ENCODE measurements around the gene ENTREP3. TPM values are rescaled to one million over a fixed set of nuclear protein-coding genes. Genes with fewer than 3 reads are reported as not detected.

The ENTREP3 gene
- total RNA-seq, 1 donor from 2014 or later = 58.4 TPM

- TF ChIP-seq CTCF (IDR thresholded peaks at IDR 0.05; ENCODE audit: unreplicated experiment) = peak; percentile 9
- Mint-ChIP-seq H3K36me3 (ENCODE audit: insufficient read depth) (no peaks in the 10 kb centered on the region), H3K27me3 (no peaks in the 10 kb centered on the region), H3K9me3 (ENCODE audit: low read depth) (no peaks in the 10 kb centered on the region), H3K27ac (peak overlapping the region; percentile 62), H3K4me1 (ENCODE audit: low read depth) (peaks cover 7% of the 10 kb centered on the region), H3K4me3 (ENCODE audit: low read depth) (peak overlapping the region; percentile 73)
- no peak for DNase-seq (ENCODE audit: low spot score, unreplicated experiment)
These were observed 23.4 kb upstream of the ENTREP3 start for GRCh38 chr1:155278689-155279160.

GRCh38 chr1:155277902-155278688 lies 22.8 kb upstream of the ENTREP3 start:
- Mint-ChIP-seq H3K4me3 (ENCODE audit: low read depth) (peak overlapping the region; percentile 73), H3K36me3 (ENCODE audit: insufficient read depth) (no peaks in the 10 kb centered on the region), H3K4me1 (ENCODE audit: low read depth) (peaks cover 9% of the 10 kb centered on the region), H3K27me3 (no peaks in the 10 kb centered on the region), H3K27ac (peak overlapping the region; percentile 62), H3K9me3 (ENCODE audit: low read depth) (no peaks in the 10 kb centered on the region)
- peak; percentile 52 for TF ChIP-seq CTCF (IDR thresholded peaks at IDR 0.05; ENCODE audit: unreplicated experiment)
- DNase-seq (ENCODE audit: low spot score, unreplicated experiment) = peak; percentile 81

DNA sequence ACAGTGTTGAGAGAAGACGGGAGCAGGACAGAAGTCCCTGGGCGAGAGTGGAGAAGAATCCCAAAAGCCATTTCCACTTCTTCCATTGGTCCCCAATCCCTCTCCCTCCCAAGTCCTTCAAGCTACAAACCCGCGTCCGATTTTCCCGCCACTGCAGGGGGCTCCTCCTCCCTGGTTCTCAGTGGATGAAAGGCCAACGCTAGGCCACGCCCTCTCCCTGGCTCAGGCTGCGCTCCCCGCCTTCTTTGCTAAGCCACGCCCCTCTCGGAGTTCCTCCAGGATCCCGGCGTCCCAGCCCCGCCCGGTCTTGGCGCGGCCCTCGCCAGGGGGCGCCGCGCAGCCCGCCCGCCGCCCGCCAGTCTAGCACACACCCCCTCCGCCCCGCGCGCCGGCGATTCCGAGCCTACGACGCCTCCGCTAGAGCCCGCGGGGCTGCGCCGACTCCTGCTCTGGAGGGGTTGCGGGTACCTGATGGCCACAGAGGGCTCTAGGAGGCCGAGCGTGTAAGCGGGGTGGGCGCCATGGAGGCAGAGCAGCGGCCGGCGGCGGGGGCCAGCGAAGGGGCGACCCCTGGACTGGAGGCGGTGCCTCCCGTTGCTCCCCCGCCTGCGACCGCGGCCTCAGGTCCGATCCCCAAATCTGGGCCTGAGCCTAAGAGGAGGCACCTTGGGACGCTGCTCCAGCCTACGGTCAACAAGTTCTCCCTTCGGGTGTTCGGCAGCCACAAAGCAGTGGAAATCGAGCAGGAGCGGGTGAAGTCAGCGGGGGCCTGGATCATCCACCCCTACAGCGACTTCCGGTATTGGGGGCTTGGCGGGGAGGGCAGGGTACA lies 22.0 kb upstream of the ENTREP3 start, which contains the start of gene HCN3:
HCN3 (plus strand) TSS at position 394 of the 832 bp plus-strand sequence; CDS start at position 522, 128 bp downstream.
- TF ChIP-seq CTCF (IDR thresholded peaks at IDR 0.05; ENCODE audit: unreplicated experiment) = peak; percentile 77
- peaks cover 15% of the 10 kb centered on the region for H3K4me1 Mint-ChIP-seq (ENCODE audit: low read depth)
- no peak within 1 kb of the TSS for H3K27ac Mint-ChIP-seq
- H3K9me3 Mint-ChIP-seq (ENCODE audit: low read depth) = no peaks in the 10 kb centered on the region
- H3K4me3 Mint-ChIP-seq (ENCODE audit: low read depth) = peak within 1 kb of the TSS; percentile 73
- H3K27me3 Mint-ChIP-seq = no peaks in the 10 kb centered on the region
- H3K36me3 Mint-ChIP-seq (ENCODE audit: insufficient read depth) = peaks cover 3% of the 10 kb centered on the region
- DNase-seq (ENCODE audit: low spot score, unreplicated experiment) = peak; percentile 98

DNA sequence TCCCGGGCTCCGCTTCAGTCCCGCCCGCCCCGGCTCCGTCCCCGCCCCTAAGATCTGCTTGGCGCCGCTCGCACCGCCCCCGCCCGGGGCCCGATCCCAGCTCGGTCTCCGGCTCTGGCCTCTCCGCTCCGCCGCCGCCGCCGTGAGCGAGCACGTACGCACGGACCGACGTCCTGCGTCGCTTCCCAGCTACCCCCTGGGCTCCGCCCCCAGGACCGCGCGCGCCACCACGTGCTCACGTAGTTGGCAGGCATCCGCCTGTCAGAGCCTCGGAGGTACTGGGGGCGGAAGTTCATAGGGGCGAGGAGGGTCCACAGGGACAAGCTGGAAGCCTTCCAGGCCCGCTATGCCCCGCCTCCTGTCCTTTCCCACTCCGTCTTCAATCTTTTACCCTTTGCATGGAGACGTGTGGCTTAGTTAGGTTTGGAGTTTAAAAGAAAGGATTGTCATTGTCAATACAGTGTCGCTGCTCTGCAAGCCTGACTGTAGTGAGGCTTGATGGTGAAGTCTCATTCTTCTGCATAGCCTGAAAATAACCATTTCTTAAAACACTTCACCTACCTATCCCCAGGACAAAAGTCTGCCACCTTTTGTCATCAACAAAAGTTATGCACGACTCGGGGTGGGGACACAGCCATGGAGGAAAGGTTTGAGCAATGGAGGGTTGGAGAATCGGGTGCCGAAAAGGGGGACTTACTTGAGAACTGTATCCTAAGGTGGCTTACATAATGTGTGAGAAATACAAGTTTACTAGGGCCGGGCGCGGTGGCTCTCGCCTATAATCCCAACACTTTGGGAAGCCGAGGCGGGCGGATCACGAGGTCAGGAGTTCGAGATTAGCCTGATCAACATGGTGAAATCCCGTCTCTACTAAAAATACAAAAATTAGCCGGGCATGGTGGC lies 18.3 kb upstream of the ENTREP3 start, which contains the start of gene CLK2:
CLK2 (minus strand) TSS at position 162 of the 903 bp plus-strand sequence. CDS start 2,527 bp downstream, outside the sequence.
- Mint-ChIP-seq H3K36me3 (ENCODE audit: insufficient read depth) (peaks cover 16% of the 10 kb centered on the region), H3K27ac (peak within 1 kb of the TSS; percentile 96), H3K9me3 (ENCODE audit: low read depth) (no peaks in the 10 kb centered on the region), H3K27me3 (no peaks in the 10 kb centered on the region), H3K4me1 (ENCODE audit: low read depth) (peaks cover 18% of the 10 kb centered on the region), H3K4me3 (ENCODE audit: low read depth) (peak within 1 kb of the TSS; percentile 99)
- no peak for TF ChIP-seq CTCF (IDR thresholded peaks at IDR 0.05; ENCODE audit: unreplicated experiment)
- DNase-seq (ENCODE audit: low spot score, unreplicated experiment) = peak; percentile 90
